GM23338 (cell line): Measurements from ENCODE around the gene CDKN3. TPM values are rescaled to one million over a fixed set of nuclear protein-coding genes. Genes with fewer than 3 reads are reported as not detected.

Experiments used
- ATAC-seq: fragments of 200-7000 bp; cut with Tn5 transposase; 3 replicates; pipeline ENCODE4 v1.9.1; 2020
- DNase-seq: peaks from one replicate; pipeline ENCODE4 v3.0.0-alpha.2; 2015; ENCODE audit warnings: low spot score
- H2AFZ ChIP-seq: fragments of 200-600 bp; sonication (generic); 2 replicates; pipeline ENCODE4 v1.8.0; 2016; ENCODE audit warnings: antibody characterized with exemption, mild to moderate bottlenecking, moderate library complexity
- H3F3A ChIP-seq: fragments of 200-600 bp; sonication (generic); replicated peaks from 2 replicates; pipeline ENCODE4 v1.8.0; 2017; ENCODE audit warnings: antibody characterized with exemption, mixed run types, low read depth
- H3K27ac ChIP-seq: fragments of 200-600 bp; sonication (generic); 2 replicates; pipeline ENCODE4 v1.6.1; 2016; ENCODE audit warnings: low read depth
- H3K27me3 ChIP-seq: fragments of 200-600 bp; sonication (generic); 2 replicates; pipeline ENCODE4 v1.8.0; 2016; ENCODE audit warnings: mild to moderate bottlenecking, mixed run types, moderate library complexity; ENCODE audit not compliant: insufficient read depth
- H3K36me3 ChIP-seq: fragments of 200-600 bp; sonication (generic); 2 replicates; pipeline ENCODE4 v1.8.0; 2016; ENCODE audit warnings: mild to moderate bottlenecking; ENCODE audit not compliant: insufficient read depth
- H3K4me1 ChIP-seq: fragments of 200-600 bp; sonication (generic); 2 replicates; pipeline ENCODE4 v1.8.0; 2016; ENCODE audit warnings: mild to moderate bottlenecking, moderate library complexity; ENCODE audit not compliant: insufficient read depth
- H3K4me2 ChIP-seq: fragments of 200-600 bp; sonication (generic); 2 replicates; pipeline ENCODE4 v1.7.1; 2017; ENCODE audit warnings: mixed run types
- H3K4me3 ChIP-seq: fragments of 200-600 bp; sonication (generic); 2 replicates; pipeline ENCODE4 v1.6.1; 2016; ENCODE audit warnings: mixed run types
- H3K79me2 ChIP-seq: fragments of 200-600 bp; sonication (generic); replicated peaks from 2 replicates; pipeline ENCODE4 v1.8.0; 2017; ENCODE audit warnings: mild to moderate bottlenecking; ENCODE audit not compliant: insufficient read depth
- H3K9me2 ChIP-seq: fragments of 200-600 bp; sonication (generic); 2 replicates; pipeline ENCODE4 v1.8.0; 2017; ENCODE audit not compliant: insufficient read depth
- H4K20me1 ChIP-seq: fragments of 200-600 bp; sonication (generic); replicated peaks from 2 replicates; pipeline ENCODE4 v1.8.0; 2017; ENCODE audit warnings: mild to moderate bottlenecking; ENCODE audit not compliant: insufficient read depth
- H3K27ac Mint-ChIP-seq: 2 replicates; pipeline ENCODE4 v1.8.0; 2020; ENCODE audit warnings: inconsistent platforms, mild to moderate bottlenecking, moderate library complexity, mixed read lengths
- H3K27me3 Mint-ChIP-seq: 3 replicates; pipeline ENCODE4 v1.8.0; 2022; ENCODE audit warnings: low read depth, mild to moderate bottlenecking, moderate library complexity, mixed read lengths, inconsistent platforms; ENCODE audit not compliant: insufficient read depth, poor library complexity
- H3K36me3 Mint-ChIP-seq: 3 replicates; pipeline ENCODE4 v1.8.0; 2021; ENCODE audit warnings: low read depth, mild to moderate bottlenecking, inconsistent platforms, moderate library complexity, mixed read lengths
- H3K4me1 Mint-ChIP-seq: 3 replicates; pipeline ENCODE4 v1.8.0; 2020; ENCODE audit warnings: mild to moderate bottlenecking, inconsistent platforms, mixed read lengths
- H3K4me3 Mint-ChIP-seq: 3 replicates; pipeline ENCODE4 v1.8.0; 2021; ENCODE audit warnings: moderate library complexity, mild to moderate bottlenecking, inconsistent platforms, mixed read lengths
- H3K9me3 Mint-ChIP-seq: 3 replicates; pipeline ENCODE4 v1.8.0; 2020; ENCODE audit warnings: moderate library complexity, mild to moderate bottlenecking, inconsistent platforms, mixed read lengths
- CREB1 ChIP-seq: fragments of 250-450 bp; sonication (Bioruptor Pico); IDR thresholded peaks from 2 replicates; pipeline ENCODE4 v1.5.0; 2020; ENCODE audit warnings: low read depth, mild to moderate bottlenecking, moderate library complexity
- CTCF ChIP-seq, 2 experiments: fragments of 200-600 bp in 1 of 2; sonication (generic) in 1 of 2; conservative IDR thresholded peaks; 2 replicates each; pipeline versions ENCODE4 v1.5.1 to v1.6.1; 2016 to 2017; ENCODE audit warnings: antibody characterized with exemption in 2 of 2, low read depth in 2 of 2, mild to moderate bottlenecking in 2 of 2, moderate library complexity in 1 of 2
- ETS1 ChIP-seq: IDR thresholded peaks from 2 replicates; pipeline ENCODE4 v1.6.1; 2016; ENCODE audit warnings: antibody characterized with exemption
- EZH2 ChIP-seq: fragments of 200-600 bp; sonication (generic); IDR thresholded peaks from one replicate; pipeline ENCODE4 v1.8.0; 2017; ENCODE audit warnings: antibody characterized with exemption, mild to moderate bottlenecking, low read depth; ENCODE audit not compliant: unreplicated experiment
- EZH2phosphoT487 ChIP-seq: fragments of 200-600 bp; sonication (generic); IDR thresholded peaks from one replicate; pipeline ENCODE4 v1.8.1; 2018; ENCODE audit warnings: antibody characterized with exemption; ENCODE audit not compliant: unreplicated experiment
- JUNB ChIP-seq: IDR thresholded peaks from one replicate; pipeline ENCODE4 v1.6.1; 2016; ENCODE audit warnings: antibody characterized with exemption; ENCODE audit not compliant: unreplicated experiment
- NANOG ChIP-seq: IDR thresholded peaks from 2 replicates; pipeline ENCODE4 v1.6.1; 2016; ENCODE audit warnings: antibody characterized with exemption, borderline replicate concordance
- POLR2AphosphoS5 ChIP-seq: IDR thresholded peaks from 2 replicates; pipeline ENCODE4 v1.6.1; 2016; ENCODE audit warnings: antibody characterized with exemption, low read depth
- REST ChIP-seq: IDR thresholded peaks from one replicate; pipeline ENCODE4 v1.6.1; 2018; ENCODE audit warnings: antibody characterized with exemption; ENCODE audit not compliant: unreplicated experiment
- STAT1 ChIP-seq: IDR thresholded peaks from one replicate; pipeline ENCODE4 v1.6.1; 2016; ENCODE audit warnings: antibody characterized with exemption; ENCODE audit not compliant: unreplicated experiment
- ZNF114 ChIP-seq: fragments of 250-450 bp; sonication (Bioruptor Pico); IDR thresholded peaks from 2 replicates; pipeline ENCODE4 v1.5.0; 2020; ENCODE audit warnings: mild to moderate bottlenecking, moderate library complexity
- ZNF331 ChIP-seq: fragments of 250-450 bp; sonication (Bioruptor Pico); IDR thresholded peaks from 2 replicates; pipeline ENCODE4 v1.5.0; 2020; ENCODE audit warnings: low read depth, mild to moderate bottlenecking, moderate library complexity
- ZNF462 ChIP-seq: fragments of 250-450 bp; sonication (Bioruptor Pico); IDR thresholded peaks from 2 replicates; pipeline ENCODE4 v1.5.0; 2020; ENCODE audit warnings: mild to moderate bottlenecking, moderate library complexity
- polyA plus RNA-seq: library from polyadenylated mRNA; unstranded; fragments of >200 nt; fragmentation: Nextera tagmentation; extraction: Ambion mirVana; gene quantifications from 2 replicates; pipeline ENCODE4 v1.2.1, GENCODE V29; 2016
- total RNA-seq: library from RNA; depleted of rRNA; stranded (reverse); fragments of >200 nt; shearing (Covaris generic); gene quantifications from 2 replicates; pipeline ENCODE4 v1.2.3, GENCODE V29; 2014

The CDKN3 gene
- total and polyA plus RNA-seq, 2 experiments from 2014 or later = 36.3 to 97.4 TPM

- Histone ChIP-seq H3K79me2 (no peaks in the 10 kb centered on the region), H2AFZ (no peak overlapping the region), H3K4me3 (no peak overlapping the region), H3K9me2 (no peaks in the 10 kb centered on the region), H3K36me3 (no peaks in the 10 kb centered on the region), H3K27ac (no peak overlapping the region), H3K4me1 (no peaks in the 10 kb centered on the region), H3K4me2 (no peak overlapping the region), H3F3A (no peaks in the 10 kb centered on the region), H4K20me1 (no peaks in the 10 kb centered on the region), H3K27me3 (no peaks in the 10 kb centered on the region)
- H3K27me3 Mint-ChIP-seq = peaks cover 5% of the 10 kb centered on the region
- H3K27ac Mint-ChIP-seq = no peak overlapping the region
- no peaks in the 10 kb centered on the region for H3K4me1 Mint-ChIP-seq
- peaks cover 12% of the 10 kb centered on the region for H3K36me3 Mint-ChIP-seq
- no peak overlapping the region for H3K4me3 Mint-ChIP-seq
- peaks cover 20% of the 10 kb centered on the region for H3K9me3 Mint-ChIP-seq
- TF ChIP-seq ZNF462 (no peak), CREB1 (no peak), STAT1 (no peak), ZNF114 (CRISPR knock-in tag) (no peak), EZH2phosphoT487 (no peak), ETS1 (no peak), EZH2 (no peak), CTCF (conservative IDR thresholded peaks at IDR 0.05; ENCODE audit: low read depth in 2 of 2) (no peak), NANOG (no peak), JUNB (no peak), ZNF331 (no peak), REST (no peak), POLR2AphosphoS5 (no peak)
- no peak for ATAC-seq
- DNase-seq = no peak
Measured at GRCh38 chr14:54465654-54466053, 68.8 kb downstream of the CDKN3 start.
